ENCODE data around the gene SNAPC5.
"Not testable (repeated sequence)": the region's sequence is repeated elsewhere in the genome, so short reads cannot be mapped to it uniquely, and the experiment has no call there.

Gene SNAPC5

DNA sequence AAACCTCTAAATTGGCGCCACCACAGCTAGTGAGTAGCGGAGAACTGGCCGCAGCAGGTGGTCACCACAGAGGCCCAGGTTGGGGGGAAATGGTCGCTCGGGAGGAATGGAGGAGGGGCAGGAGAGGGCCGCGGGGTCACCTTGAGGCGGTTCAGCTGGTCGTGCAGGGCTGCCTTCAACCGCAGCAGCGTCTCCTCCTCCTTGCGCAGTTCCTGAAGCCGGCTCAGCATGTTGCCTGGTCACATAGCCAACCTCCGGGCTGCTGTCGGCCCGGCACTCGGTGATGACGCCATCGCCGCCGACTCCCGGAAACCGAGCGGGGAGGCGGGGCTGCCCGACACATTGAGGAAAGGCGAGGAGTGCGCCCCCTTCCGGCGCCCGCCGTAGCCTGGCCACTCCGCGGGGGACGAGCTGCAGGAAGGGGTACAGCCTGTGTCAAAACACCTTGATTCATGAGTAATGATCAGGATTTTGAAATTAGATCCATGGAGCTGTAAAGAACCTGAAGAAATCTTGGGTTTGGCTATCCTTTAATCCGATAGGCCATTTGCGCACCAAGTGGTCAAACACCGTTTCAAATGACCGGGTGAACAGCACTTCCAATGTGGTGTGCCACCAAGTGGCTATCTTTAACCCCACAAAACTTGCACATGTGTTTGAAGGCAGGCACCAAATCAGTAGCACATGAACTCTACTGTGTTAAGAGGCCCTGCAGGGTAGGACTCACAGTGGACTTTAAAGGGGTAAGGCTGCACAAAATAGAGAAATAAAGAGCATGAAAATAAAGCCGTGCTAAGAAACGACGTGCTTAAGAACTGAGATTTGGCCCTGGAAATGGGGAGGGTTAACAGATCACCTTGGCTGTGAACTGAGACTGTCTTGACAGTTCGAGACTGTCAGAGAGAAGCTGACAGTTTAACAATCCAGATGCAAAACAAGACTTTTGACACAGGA, at the start of gene SNAPC5:
Gene SNAPC5, minus strand, starts transcription at position 261 of the 954 bp plus-strand sequence. Its CDS starts 31 bp downstream, at position 230.
- DNase-seq: peak; percentile 96 to 98 (median 98)

- DNase-seq: no peak
These were observed 47.7 kb upstream of the SNAPC5 start for GRCh38 chr15:66545255-66545654.

- DNase-seq: no peak
These were observed 45.3 kb upstream of the SNAPC5 start for GRCh38 chr15:66542896-66543295.

GRCh38 chr15:66535056-66535455, 37.5 kb upstream of the SNAPC5 start:
- no peak for DNase-seq

GRCh38 chr15:66524838-66525237, 27.3 kb upstream of the SNAPC5 start:
- no peak for DNase-seq

DNA sequence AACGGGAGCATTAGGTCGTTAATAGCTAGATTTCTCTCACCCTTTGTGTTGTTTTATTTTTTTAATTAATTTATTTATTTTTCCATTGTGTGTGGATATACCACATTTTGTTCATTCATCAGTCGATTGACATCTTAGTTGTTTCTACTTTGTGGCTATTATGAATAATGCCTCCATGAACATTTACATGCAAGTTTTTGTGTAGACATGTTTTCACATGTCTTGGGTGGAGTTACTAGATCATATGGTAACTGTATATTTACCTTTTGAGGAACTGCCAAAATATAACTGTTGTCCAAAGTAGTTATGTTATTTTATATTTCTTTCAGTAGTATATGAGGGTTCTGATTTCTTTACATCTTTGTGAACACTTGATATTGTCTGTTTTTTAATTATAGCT, 26.4 kb upstream of the SNAPC5 start:
- no peak for DNase-seq

DNA sequence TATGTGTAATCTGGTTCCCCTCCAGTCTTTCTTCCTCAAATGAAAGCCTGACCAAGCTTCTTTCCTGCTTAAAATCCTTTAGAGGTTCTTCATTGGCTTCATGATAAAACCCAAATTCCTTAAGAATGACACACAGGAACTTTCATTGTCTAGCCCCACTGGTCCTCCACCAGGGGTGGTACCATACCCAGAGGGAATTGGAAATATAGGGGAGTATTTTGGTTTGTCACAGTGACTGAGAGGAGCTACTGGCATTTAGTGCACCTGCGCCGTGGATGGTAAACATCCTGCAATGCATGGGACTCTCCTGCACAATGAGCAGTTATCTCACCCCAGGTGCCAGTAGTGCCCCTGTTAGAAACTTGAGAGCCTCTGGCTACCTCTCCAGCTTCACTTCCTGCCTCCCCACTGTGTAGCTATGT, 18.4 kb upstream of the SNAPC5 start:
- DNase-seq: no peak

- DNase-seq: no peak
These were observed 17.0 kb upstream of the SNAPC5 start for GRCh38 chr15:66514586-66514985.

GRCh38 chr15:66508293-66508883, 10.8 kb upstream of the SNAPC5 start:
- no peak for DNase-seq

DNA sequence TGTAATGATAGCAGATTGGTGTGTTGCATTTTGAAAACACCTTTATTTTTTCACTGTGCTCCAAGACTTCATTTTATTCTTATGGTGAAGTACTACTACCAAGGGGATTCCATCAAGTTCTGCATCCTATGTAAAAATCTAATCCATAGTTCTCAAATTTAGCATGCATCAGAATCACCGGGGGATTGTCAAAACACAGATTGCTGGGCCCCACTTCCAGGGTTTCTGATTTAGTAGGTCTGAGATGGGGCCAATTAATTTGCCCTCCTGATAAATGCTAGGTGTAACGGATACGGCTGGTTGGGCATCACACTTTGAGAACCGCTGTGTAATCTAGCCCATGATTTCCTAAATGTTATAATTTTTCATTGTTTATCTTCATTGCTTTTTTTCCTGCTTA, 8.3 kb upstream of the SNAPC5 start:
- no peak for DNase-seq

- DNase-seq: no peak
These were observed 7.9 kb upstream of the SNAPC5 start for GRCh38 chr15:66505430-66505811.

GRCh38 chr15:66504563-66505429, 7.2 kb upstream of the SNAPC5 start, which contains the start of the genes RPL4 and ZWILCH:
Gene RPL4, minus strand, starts transcription at chr15:66504855. Its CDS starts 65 bp downstream, at chr15:66504790.
Gene ZWILCH, plus strand, starts transcription at chr15:66505326. Its CDS starts 13 bp downstream, at chr15:66505339.
- DNase-seq: peak; percentile 53 to 76 (median 64)

DNA sequence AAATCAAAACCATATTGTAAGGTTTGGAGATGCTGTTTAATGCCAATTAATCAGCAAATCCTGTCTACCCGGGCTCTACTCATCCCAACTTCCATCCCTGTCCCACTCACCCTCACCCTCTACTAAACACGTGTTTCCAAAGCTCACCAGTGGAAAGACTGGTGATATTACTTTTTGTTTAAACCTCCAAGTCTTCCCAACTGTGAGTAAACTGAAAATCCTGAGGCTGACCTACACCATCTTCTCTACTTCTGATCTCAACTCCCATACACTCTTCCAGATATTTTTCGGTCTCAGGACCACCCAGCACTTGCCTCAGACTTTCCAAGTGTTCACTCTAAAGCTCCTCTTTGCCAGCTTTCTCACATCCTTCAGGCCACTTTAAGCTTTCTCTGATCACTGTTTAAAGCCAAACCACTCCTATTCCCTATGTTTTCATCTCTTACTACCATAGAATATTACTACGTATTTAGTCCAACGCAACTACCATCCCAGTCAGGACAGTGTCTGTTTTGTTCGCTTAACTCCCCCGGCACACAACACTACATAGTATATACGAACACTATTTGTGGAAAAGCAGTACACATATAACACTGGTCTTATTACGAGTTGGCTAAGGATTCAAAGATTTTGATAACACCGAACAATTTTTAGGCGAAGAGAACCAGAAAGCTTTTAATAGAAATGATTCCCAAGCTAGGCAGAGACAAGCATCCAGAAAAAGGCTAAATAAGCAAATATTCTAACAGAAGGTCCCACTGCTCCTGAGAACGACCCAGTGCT, 6.4 kb upstream of the SNAPC5 start:
- no peak for DNase-seq

- not testable (repeated sequence) for DNase-seq
These were observed 5.6 kb upstream of the SNAPC5 start for GRCh38 chr15:66503041-66503648.

GRCh38 chr15:66502491-66502890, 4.9 kb upstream of the SNAPC5 start:
- DNase-seq: no peak

DNA sequence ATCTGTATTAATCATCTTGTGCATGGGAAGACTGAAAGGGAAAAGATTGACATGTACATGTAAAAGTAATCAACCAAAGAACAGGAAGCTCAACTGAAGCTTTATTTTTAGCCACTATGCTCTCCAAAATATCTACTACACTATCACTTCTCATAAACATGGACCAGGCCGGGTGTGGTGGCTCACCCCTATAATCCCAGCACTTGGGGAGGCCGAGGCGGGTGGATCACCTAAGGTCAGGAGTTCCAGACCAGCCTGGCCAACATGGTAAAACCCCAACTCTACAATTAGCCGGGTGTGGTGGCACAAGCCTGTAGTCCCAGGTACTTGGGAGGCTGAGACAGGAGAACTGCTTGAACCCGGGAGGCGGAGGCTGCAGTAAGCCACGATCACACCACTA, 2.8 kb upstream of the SNAPC5 start:
- not testable (repeated sequence) for DNase-seq

DNA sequence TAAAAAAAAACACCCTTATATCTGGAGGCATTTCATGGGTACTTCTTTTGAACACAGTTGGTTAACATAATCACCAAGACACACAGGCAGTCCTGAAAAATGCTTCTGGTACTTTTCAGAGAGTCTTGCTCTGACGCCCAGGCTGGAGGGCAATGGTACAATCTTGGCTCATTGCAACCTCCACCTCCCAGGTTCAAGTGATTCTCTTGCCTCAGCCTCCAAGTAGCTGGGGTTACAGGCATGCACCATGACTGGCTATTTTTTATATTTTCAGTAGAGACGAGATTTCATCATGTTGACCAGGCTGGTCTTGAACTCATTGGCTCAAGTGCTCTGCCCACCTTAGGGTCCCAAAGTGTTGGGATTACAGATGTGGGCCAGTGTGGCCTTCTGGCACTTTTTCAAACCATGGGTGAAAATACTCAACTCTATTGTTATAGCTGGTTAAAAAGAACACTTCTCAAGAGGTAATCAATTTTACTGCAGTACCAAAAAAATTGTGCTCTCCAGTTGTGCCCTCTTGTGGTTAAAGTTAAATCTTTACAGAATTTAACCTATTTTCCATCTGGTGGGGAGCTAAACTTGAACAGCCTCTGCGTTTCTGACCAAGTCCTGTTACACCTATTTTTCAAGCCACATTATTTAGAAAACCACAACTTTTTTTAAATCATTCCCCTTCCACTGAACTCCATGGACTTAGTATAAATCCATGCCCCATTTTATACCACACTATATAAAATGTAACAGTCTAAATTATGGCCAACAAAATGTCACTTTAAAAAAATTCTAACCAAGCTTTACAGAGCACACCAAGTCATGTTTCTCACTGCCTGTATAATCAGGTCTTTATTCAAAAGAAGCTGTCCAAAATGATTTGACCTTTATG, 1.2 kb upstream of the SNAPC5 start:
- no peak for DNase-seq

DNA sequence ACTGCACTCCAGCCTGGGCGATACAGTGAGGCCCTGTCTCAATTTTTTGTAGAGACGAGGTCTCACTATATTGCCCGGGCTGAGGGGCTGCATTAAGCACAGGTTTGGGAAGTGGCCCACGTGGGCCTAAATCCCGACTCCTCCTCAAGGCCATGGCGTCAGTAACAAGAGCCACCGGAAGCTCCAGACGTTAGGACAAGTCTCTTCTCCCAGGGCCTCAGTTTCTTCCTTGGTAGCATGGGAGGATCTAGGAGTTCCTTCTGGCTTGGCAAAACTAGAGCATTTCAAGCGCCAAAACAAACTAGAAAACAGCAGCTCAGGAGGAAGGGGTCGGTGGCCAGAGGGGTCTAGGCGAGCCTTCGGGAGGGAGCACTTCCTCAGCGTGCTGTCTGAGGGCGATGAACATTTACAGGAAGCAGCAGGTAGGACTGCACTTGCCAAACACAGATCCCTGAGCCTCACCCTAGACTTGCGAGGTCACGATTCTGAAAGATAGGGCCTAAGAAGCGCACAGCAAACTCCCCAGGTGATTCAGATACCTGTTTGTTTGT, 536 bp downstream of the SNAPC5 start:
- no peak for DNase-seq

- no peak for DNase-seq
These were observed 3.3 kb downstream of the SNAPC5 start for GRCh38 chr15:66494262-66494661.

- no peak for DNase-seq
These were observed 5.7 kb downstream of the SNAPC5 start for GRCh38 chr15:66491846-66492245.
